GM12878 (cell line): ENCODE measurements around the gene MCTS1. TPM values are rescaled to one million over a fixed set of nuclear protein-coding genes. Genes with fewer than 3 reads are reported as not detected.

Source experiments
- HDAC2 ChIP-seq: fragments of 200-600 bp; sonication (generic); IDR thresholded peaks from 2 replicates; pipeline ENCODE4 v1.6.1; 2017
- HSF1 ChIP-seq: fragments of 150-350 bp; IDR thresholded peaks from 2 replicates; pipeline ENCODE4 v1.6.1; 2014; ENCODE audit warnings: mild to moderate bottlenecking, low read depth, low read length
- IKZF1 ChIP-seq: fragments of 450-650 bp; conservative IDR thresholded peaks from 2 replicates; pipeline ENCODE4 v1.6.1; 2017; ENCODE audit warnings: antibody characterized with exemption, mild to moderate bottlenecking
- MXI1 ChIP-seq: fragments of 150-350 bp; IDR thresholded peaks from 2 replicates; pipeline ENCODE4 v1.6.1; 2011; ENCODE audit warnings: low read depth, mild to moderate bottlenecking, inconsistent platforms, low read length, improper control_type of control experiment
- PRDM15 ChIP-seq: fragments of 450-650 bp; formaldehyde crosslinking; IDR thresholded peaks from 2 replicates; pipeline ENCODE4 v1.4.0; 2020; ENCODE audit warnings: mild to moderate bottlenecking, moderate library complexity
- RELA ChIP-seq: fragments of 450-650 bp; IDR thresholded peaks from 2 replicates; pipeline ENCODE4 v1.8.0; 2014; ENCODE audit warnings: borderline replicate concordance; ENCODE audit not compliant: partially characterized antibody
- REST ChIP-seq: IDR thresholded peaks from 2 replicates; pipeline ENCODE4 v1.6.1; 2012; ENCODE audit warnings: mild to moderate bottlenecking, low read depth, low read length
- TARDBP ChIP-seq: IDR thresholded peaks from 2 replicates; pipeline ENCODE4 v1.6.1; 2016; ENCODE audit warnings: borderline replicate concordance
- USF1 ChIP-seq: IDR thresholded peaks from 2 replicates; pipeline ENCODE4 v1.6.1; 2011; ENCODE audit warnings: borderline replicate concordance, low read depth, mild to moderate bottlenecking, moderate library complexity, mixed read lengths, low read length; ENCODE audit not compliant: insufficient read depth; ENCODE audit errors: extremely low read length
- polyA plus RNA-seq, 11 experiments: library from polyadenylated mRNA; depleted of rRNA in 4 of 11; unstranded in 6 of 11; stranded (reverse) in 5 of 11; fragments of >200 nt; fragmentation: Nextera tagmentation in 4 of 11; fragmentation: Illumina TruSeq in 1 of 11; extraction: Ambion mirVana in 4 of 11; extraction: Trizol in 1 of 11; gene quantifications; 1 replicate in 1 of 11; 2 replicates in 10 of 11; pipeline versions ENCODE4 v1.2.1 to v1.2.3, GENCODE V29; 2011 to 2016; ENCODE audit warnings: inconsistent platforms in 2 of 11, missing spikeins in 2 of 11, low read depth in 1 of 11
- total RNA-seq, 4 experiments: library from RNA; depleted of rRNA in 3 of 4; stranded (reverse); fragments of >200 nt in 3 of 4; fragmentation: Illumina TruSeq in 1 of 4; extraction: Trizol in 1 of 4; gene quantifications; 2 replicates each; pipeline versions ENCODE4 v1.2.1 to v1.2.3, GENCODE V29; 2013 to 2021

The MCTS1 gene
- total and polyA plus RNA-seq, 10 of the 15 experiments (the other 5 are each of a cell fraction or from before 2014, with no cell fraction given): 59.5 to 238 (median 115) TPM

- TF ChIP-seq REST (no peak), RELA (no peak), HSF1 (no peak), PRDM15 (CRISPR knock-in tag) (no peak), USF1 (no peak), TARDBP (no peak), MXI1 (no peak), HDAC2 (no peak), IKZF1 (no peak)
Observed at GRCh38 chrX:120568035-120568434, 35.9 kb upstream of the MCTS1 start (continued).
